HG03175 (cell line): ENCODE measurements around the gene GRK1.
"Not testable (repeated sequence)": the region's sequence is repeated elsewhere in the genome, so short reads cannot be mapped to it uniquely, and the experiment has no call there.

Source experiments
- ATAC-seq: cut with Tn5 transposase; IDR thresholded peaks from one replicate; pipeline ENCODE4 v1.9.1; 2021; ENCODE audit warnings: mild to moderate bottlenecking, moderate library complexity; ENCODE audit not compliant: unreplicated experiment

Gene GRK1

GRCh38 chr13:113664751-113665596 lies 2.0 kb upstream of the GRK1 start:
- no peak for ATAC-seq

- ATAC-seq, result no peak
Measured at GRCh38 chr13:113665597-113666328, 1.3 kb upstream of the GRK1 start.

DNA sequence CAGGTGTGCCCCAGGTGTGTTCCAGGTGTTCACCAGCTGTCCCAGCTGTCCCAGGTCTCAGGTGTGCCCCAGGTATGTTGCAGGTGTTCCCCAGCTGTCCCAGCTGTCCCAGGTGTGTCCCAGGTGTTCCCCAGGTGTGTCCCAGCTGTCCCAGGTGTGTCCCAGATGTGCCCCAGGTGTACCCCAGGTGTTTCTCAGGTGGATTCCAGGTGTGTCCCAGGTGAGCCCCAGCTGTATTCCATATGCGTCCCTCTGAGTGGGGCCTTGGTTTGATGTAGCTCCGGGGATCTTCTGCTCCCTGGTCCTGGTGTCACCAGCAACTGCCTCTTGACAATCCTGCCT lies 719 bp upstream of the GRK1 start:
- ATAC-seq, result no peak

DNA sequence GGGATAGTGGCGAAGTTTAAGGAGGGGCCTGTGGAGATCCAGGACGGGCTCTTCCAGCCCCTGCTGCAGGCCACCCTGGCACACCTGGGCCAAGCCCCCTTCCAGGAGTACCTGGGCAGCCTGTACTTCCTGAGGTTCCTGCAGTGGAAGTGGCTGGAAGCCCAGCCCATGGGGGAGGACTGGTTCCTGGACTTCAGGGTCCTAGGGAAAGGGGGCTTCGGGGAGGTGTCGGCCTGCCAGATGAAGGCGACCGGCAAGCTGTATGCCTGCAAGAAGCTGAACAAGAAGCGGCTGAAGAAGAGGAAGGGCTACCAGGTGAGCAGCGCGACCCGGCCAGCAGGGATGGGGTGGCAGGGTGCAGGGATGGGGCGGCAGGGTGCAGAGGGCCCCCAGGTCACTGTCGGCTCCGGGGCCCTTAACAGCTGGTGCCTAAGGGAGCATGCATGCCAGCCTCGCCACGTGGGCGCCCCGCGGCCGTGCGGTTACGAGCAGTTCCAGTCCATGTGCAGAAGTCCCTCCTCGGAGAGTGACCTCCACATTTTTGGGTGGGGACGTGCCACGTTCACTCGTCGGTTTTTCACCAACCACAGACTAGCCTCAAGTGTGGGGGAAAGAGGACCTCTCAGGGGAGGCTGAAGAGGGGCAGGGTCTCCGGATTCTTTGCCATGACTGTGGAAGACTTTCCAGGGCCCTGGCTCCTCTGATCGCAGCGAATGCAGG lies 912 bp downstream of the GRK1 start:
- no peak for ATAC-seq

DNA sequence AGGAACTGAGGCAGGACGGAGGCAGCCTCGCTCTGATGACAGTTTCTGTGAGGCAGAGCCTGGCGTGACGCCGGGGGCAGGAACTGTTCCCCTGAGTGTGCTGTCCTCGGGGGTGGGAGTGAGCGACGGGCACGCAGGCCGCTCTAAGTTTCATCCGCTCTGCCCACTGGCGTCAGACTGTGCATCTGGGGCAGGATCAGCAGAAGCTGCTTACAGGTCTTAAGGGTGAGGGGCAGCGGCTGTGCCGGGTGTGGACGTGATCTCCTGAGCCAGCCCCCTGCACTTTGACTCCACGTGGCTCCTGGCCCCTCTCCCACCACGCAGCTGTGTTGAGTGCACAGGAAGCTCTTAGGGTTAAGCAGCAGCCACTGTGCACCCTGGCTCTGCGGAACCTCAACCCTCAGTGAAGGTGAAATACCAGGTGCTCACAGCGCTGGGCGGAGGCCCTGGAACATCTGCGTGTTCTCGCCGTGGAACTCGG lies 1.5 kb downstream of the GRK1 start:
- no peak for ATAC-seq

- no peak for ATAC-seq
Measured at GRCh38 chr13:113669231-113669754, 2.3 kb downstream of the GRK1 start.

DNA sequence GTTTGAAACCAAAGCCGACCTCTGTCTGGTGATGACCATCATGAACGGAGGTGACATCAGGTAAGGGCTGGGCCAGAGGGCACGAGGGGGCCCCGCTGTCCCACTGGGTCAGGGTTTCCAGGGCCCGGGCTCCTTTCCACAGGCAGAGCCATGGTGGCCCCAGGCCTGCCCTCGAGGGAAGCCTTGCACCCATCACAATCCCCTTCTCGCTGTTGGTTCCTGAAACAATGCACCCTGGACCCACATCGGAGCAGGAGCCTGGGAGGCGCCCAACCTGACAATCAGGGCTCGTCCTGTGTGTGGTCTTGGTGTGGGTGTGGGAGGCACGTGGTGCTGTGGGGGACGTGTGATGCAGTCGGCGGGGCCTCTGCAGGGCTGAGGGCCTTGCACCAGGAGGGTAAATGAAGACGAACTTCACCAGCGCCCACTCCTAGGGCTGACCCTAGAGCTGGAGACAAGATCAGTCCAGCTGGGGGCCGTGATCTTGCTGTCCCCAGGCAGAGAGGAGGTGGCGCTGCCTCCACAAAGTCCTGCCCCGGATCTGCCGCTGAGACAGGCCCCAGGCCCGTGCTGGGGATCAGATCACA lies 2.8 kb downstream of the GRK1 start:
- ATAC-seq, result no peak

DNA sequence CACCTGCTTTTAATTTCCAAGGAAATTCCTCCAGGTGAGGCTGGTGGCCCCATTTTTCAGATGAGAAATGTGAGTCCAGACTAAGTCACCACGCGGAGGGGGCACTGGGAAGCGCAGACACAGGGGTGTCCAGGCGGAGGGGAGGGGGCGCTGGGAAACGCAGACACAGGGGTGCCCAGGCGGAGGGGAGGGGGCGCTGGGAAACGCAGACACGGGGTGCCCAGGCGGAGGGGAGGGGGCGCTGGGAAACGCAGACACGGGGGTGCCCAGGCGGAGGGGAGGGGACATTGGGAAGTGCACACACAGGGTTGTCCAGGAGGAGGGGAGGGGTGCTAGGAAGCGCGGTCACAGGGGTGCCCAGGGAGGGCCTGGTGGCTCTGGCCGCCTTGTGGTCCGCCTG lies 3.5 kb downstream of the GRK1 start:
- no peak for ATAC-seq

- ATAC-seq, result no peak
Measured at GRCh38 chr13:113671066-113672001, 4.3 kb downstream of the GRK1 start.

DNA sequence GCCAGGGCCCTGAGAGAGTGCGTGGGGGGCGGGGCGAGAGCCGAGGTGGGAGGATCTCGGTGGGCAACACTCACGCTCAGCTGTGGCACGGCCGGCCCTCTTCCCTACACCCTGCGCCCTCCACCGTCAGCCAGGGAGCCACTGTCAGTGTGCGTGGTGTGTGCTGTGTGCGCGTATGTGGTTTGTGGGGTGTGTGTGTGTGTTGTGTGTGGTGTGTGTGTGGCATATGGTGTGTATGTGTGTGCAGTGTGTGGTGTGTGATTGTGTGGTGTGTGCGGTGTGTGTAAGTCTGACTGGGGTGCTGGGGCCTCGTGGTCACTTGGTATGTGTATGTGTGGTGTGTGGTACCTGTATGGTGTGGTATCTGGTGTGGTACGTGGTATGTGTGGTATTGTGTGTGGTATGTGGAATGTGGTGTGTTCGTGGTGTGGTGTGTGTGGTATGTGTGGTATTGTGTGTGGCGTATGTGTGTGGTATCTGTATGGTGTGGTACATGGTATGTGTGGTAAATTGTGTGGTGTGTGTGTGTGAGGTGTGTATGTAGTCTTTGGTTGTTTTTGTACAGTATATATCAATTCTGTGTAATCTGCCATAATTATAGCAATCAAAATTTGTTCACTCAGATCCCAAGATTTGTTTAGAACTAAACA lies 5.1 kb downstream of the GRK1 start:
- ATAC-seq, result no peak

GRCh38 chr13:113722921-113723320 lies 55.9 kb downstream of the GRK1 start:
- no peak for ATAC-seq

DNA sequence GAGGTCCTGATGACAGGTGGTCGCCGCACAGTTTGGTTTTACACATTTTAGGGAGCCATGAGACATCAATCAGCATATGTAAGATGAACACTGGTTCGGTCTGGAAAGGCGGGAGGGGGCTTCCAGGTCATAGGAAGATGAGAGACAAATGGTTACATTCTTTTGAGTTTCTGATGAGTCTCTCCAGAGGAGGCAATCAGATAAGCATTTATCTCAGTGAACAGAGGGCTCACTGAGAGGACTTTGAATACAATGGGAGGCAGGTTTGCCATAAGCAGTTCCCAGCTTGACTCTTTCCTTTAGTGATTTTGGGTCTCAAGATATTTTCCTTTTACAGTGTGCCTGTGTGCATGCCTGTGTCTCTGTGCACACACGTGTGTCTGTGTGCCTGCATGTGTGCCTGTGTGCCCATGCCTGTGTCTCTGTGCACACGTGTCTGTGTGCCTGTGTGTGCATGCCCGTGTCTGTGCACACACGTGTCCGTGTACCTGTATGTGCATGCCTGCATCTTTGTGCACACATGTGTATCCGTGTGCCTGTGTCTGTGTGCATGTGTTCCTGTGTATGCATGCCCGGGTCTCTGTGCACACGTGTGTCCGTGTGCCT lies 56.5 kb downstream of the GRK1 start:
- no peak for ATAC-seq

DNA sequence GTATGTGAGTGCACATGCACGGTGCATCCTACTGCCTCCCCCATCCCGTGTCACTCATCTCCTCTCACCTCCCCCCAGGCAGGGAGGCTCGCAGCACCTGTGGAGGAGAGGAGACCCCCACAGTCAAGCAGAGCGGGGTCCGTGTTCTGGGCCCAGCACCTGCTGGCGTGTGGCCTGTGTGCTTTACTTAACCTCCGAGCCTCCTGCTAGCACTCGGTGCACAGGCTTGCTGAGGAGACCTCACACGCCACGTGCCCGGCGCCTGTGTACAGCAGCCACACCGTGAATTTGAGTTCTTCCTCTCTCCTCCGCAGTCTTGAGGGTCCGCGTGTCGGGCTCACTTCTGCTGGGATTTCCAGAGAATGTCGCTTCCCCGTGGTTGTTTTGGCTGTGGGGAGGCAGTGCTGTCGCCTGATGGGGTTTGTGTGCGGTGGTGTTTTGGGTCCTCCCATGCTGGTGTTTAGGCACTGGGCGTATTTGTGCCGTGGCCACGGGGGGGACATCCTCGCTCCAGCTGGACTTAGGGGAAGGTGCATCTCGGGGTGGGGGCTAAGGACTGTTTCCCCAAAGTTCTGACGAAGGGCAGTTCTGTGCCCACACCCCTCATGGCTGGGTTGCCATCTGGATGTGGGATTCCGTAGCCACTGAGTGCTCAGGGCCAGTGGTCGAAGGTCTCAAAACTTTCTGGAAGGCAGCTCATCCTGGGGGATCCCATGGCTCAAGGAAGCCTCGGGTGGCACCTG lies 57.2 kb downstream of the GRK1 start:
- no peak for ATAC-seq

DNA sequence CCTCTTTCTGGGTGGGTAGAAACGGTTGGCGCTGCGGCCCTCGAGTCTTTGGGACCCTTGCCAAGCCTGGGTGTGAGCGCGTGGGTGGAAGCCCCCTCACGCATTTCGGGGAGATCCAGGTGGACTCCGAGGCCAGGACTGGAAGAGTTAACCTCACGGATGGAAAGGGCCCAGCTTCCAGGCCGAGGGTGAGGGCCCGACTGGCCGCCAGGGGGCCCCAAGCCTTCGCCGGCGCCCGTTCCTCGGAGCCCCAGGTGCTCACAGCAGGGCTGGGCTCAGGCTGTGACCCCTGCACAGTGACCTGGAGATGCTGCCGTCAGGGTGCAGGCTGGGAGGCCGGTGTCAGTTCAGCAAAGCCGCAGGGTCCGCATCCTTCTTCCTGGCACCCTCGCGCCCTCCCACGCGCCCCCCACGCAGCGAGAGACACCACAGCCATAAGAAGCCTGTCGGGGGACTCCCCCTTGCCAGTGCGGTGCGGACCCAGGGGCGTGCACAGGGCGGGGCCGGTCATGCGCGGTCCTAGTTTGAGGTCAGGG lies 57.8 kb downstream of the GRK1 start:
- ATAC-seq, result peak; percentile 93

DNA sequence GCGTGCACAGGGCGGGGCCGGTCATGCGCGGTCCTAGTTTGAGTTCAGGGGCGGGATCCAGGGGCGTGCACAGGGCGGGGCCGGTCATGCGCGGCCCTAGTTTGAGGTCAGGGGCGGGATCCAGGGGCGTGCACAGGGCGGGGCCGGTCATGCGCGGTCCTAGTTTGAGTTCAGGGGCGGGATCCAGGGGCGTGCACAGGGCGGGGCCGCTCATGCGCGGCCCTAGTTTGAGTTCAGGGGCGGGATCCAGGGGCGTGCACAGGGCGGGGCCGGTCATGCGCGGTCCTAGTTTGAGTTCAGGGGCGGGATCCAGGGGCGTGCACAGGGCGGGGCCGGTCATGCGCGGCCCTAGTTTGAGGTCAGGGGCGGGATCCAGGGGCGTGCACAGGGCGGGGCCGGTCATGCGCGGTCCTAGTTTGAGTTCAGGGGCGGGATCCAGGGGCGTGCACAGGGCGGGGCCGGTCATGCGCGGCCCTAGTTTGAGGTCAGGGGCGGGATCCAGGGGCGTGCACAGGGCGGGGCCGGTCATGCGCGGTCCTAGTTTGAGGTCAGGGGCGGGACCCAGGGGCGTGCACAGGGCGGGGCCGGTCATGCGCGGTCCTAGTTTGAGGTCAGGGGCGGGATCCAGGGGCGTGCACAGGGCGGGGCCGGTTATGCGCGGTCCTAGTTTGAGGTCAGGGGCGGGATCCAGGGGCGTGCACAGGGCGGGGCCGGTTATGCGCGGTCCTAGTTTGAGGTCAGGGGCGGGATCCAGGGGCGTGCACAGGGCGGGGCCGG lies 58.5 kb downstream of the GRK1 start:
- not testable (repeated sequence) for ATAC-seq

- ATAC-seq, result not testable (repeated sequence)
Measured at GRCh38 chr13:113726106-113726821, 59.2 kb downstream of the GRK1 start.
